Smooth muscle cell (in vitro differentiated cells): Measurements from ENCODE around the gene IFT122. TPM values are rescaled to one million over a fixed set of nuclear protein-coding genes. Genes with fewer than 3 reads are reported as not detected.

Source experiments
- DNase-seq: peaks from one replicate; lab custom pipeline; 2025; ENCODE audit not compliant: unreplicated experiment; lab: John Stamatoyannopoulos, UW
- H2AFZ ChIP-seq: fragments of 200-600 bp; sonication (generic); 2 replicates; pipeline ENCODE4 v1.6.0; 2016; ENCODE audit warnings: antibody characterized with exemption, low read depth, mild to moderate bottlenecking
- H3F3A ChIP-seq: fragments of 200-600 bp; sonication (generic); 2 replicates; pipeline ENCODE4 v1.6.0; 2017; ENCODE audit warnings: antibody characterized with exemption, low read depth
- H3K27ac ChIP-seq: fragments of 200-600 bp; sonication (generic); 2 replicates; pipeline ENCODE4 v1.5.1; 2016; ENCODE audit warnings: low read depth, mild to moderate bottlenecking
- H3K27me3 ChIP-seq: fragments of 200-600 bp; sonication (generic); 2 replicates; pipeline ENCODE4 v1.6.1; 2016; ENCODE audit warnings: low read depth, mild to moderate bottlenecking
- H3K36me3 ChIP-seq: fragments of 200-600 bp; sonication (generic); 2 replicates; pipeline ENCODE4 v1.5.1; 2016; ENCODE audit warnings: low read depth
- H3K4me1 ChIP-seq: fragments of 200-600 bp; sonication (generic); 2 replicates; pipeline ENCODE4 v1.5.1; 2016; ENCODE audit warnings: low read depth
- H3K4me2 ChIP-seq: fragments of 200-600 bp; sonication (generic); 2 replicates; pipeline ENCODE4 v1.6.0; 2016; ENCODE audit warnings: mild to moderate bottlenecking
- H3K4me3 ChIP-seq: fragments of 200-600 bp; sonication (generic); 2 replicates; pipeline ENCODE4 v1.5.1; 2016; ENCODE audit warnings: mild to moderate bottlenecking
- H3K79me2 ChIP-seq: fragments of 200-600 bp; sonication (generic); 2 replicates; pipeline ENCODE4 v1.6.0; 2016; ENCODE audit warnings: low read depth, mild to moderate bottlenecking
- H3K9ac ChIP-seq: fragments of 200-600 bp; sonication (generic); 2 replicates; pipeline ENCODE4 v1.6.0; 2016; ENCODE audit warnings: low read depth
- H3K9me3 ChIP-seq: fragments of 200-600 bp; sonication (generic); replicated peaks from 2 replicates; pipeline ENCODE4 v1.5.1; 2016; ENCODE audit warnings: low read depth
- H4K20me1 ChIP-seq: fragments of 200-600 bp; sonication (generic); 2 replicates; pipeline ENCODE4 v1.6.0; 2016; ENCODE audit warnings: low read depth
- CTCF ChIP-seq: fragments of 200-600 bp; sonication (generic); IDR thresholded peaks from 2 replicates; pipeline ENCODE4 v1.5.1; 2017; ENCODE audit warnings: borderline replicate concordance, mild to moderate bottlenecking, antibody characterized with exemption; ENCODE audit not compliant: insufficient read depth, poor library complexity, severe bottlenecking
- WGBS: methylation state at CpG from one replicate; pipeline ENCODE4 v1.1.7; 2016; ENCODE audit warnings: low lambda C conversion rate; 5-methylcytosine and 5-hydroxymethylcytosine counted together
- polyA plus RNA-seq: library from polyadenylated mRNA; unstranded; fragments of >200 nt; fragmentation: Nextera tagmentation; extraction: Ambion mirVana; gene quantifications from 2 replicates; pipeline ENCODE4 v1.2.1, GENCODE V29; 2016
- total RNA-seq: library from RNA; depleted of rRNA; stranded (reverse); fragments of >200 nt; gene quantifications from 2 replicates; pipeline ENCODE4 v1.2.3, GENCODE V29; 2014

Gene IFT122
- total and polyA plus RNA-seq, 2 experiments from 2014 or later, result 13.4 to 17.4 TPM

GRCh38 chr3:129534428-129535027 lies 94.5 kb downstream of the IFT122 start:
- no peak overlapping the region for H3K9ac ChIP-seq
- no peak overlapping the region for H2AFZ ChIP-seq
- no peaks in the 10 kb centered on the region for H3K79me2 ChIP-seq
- H3K4me1 ChIP-seq, result peaks cover 4% of the 10 kb centered on the region
- no peaks in the 10 kb centered on the region for H4K20me1 ChIP-seq
- no peaks in the 10 kb centered on the region for H3K9me3 ChIP-seq
- H3K4me3 ChIP-seq, result no peak overlapping the region
- peaks cover 6% of the 10 kb centered on the region for H3F3A ChIP-seq
- WGBS, result 38% methylated on average over 3 of the region's 4 CpGs
- TF ChIP-seq CTCF, result no peak
- no peak for DNase-seq
- peak overlapping the region; percentile 15 for H3K27ac ChIP-seq
- H3K27me3 ChIP-seq, result no peaks in the 10 kb centered on the region
- peak overlapping the region; percentile 2 for H3K4me2 ChIP-seq
- no peaks in the 10 kb centered on the region for H3K36me3 ChIP-seq

- Histone ChIP-seq H3K79me2 (no peaks in the 10 kb centered on the region), H2AFZ (no peak overlapping the region), H3K27me3 (no peaks in the 10 kb centered on the region), H3F3A (peaks cover 6% of the 10 kb centered on the region), H3K4me3 (no peak overlapping the region), H3K4me1 (peaks cover 1% of the 10 kb centered on the region), H3K9ac (no peak overlapping the region), H4K20me1 (no peaks in the 10 kb centered on the region), H3K9me3 (no peaks in the 10 kb centered on the region), H3K4me2 (peak overlapping the region; percentile 2), H3K36me3 (no peaks in the 10 kb centered on the region), H3K27ac (peak overlapping the region; percentile 15)
- no peak for DNase-seq
- TF ChIP-seq CTCF, result no peak
- 67% methylated on average over 1 of the region's 1 CpG for WGBS
Measured at GRCh38 chr3:129535075-129535474, 95.1 kb downstream of the IFT122 start.

- TF ChIP-seq CTCF, result no peak
Measured at GRCh38 chr3:129536374-129536667, 96.3 kb downstream of the IFT122 start.

GRCh38 chr3:129536804-129537203 lies 96.8 kb downstream of the IFT122 start:
- no peaks in the 10 kb centered on the region for H4K20me1 ChIP-seq
- H3K9ac ChIP-seq, result no peak overlapping the region
- 88% methylated on average over 3 of the region's 3 CpGs for WGBS
- no peaks in the 10 kb centered on the region for H3K27me3 ChIP-seq
- no peaks in the 10 kb centered on the region for H3K79me2 ChIP-seq
- no peak for TF ChIP-seq CTCF
- DNase-seq, result no peak
- H3F3A ChIP-seq, result peaks cover 6% of the 10 kb centered on the region
- H3K36me3 ChIP-seq, result no peaks in the 10 kb centered on the region
- H3K27ac ChIP-seq, result no peak overlapping the region
- no peak overlapping the region for H3K4me2 ChIP-seq
- H3K9me3 ChIP-seq, result no peaks in the 10 kb centered on the region
- H3K4me1 ChIP-seq, result no peaks in the 10 kb centered on the region
- H2AFZ ChIP-seq, result no peak overlapping the region
- no peak overlapping the region for H3K4me3 ChIP-seq

More at GRCh38 chr3:129536374-129536667, 96.3 kb downstream of the IFT122 start:
- no peak overlapping the region for H3K4me3 ChIP-seq
- no peaks in the 10 kb centered on the region for H3K27me3 ChIP-seq
- no peaks in the 10 kb centered on the region for H3K79me2 ChIP-seq
- no peak for DNase-seq
- H2AFZ ChIP-seq, result no peak overlapping the region
- no peak overlapping the region for H3K27ac ChIP-seq
- H3K9ac ChIP-seq, result no peak overlapping the region
- H3F3A ChIP-seq, result peaks cover 6% of the 10 kb centered on the region
- WGBS, result 91% methylated on average over 2 of the region's 2 CpGs
- no peak overlapping the region for H3K4me2 ChIP-seq
- no peaks in the 10 kb centered on the region for H3K36me3 ChIP-seq
- no peaks in the 10 kb centered on the region for H3K9me3 ChIP-seq
- H4K20me1 ChIP-seq, result no peaks in the 10 kb centered on the region
- H3K4me1 ChIP-seq, result no peaks in the 10 kb centered on the region
